ENCODE measurements around the gene KCNIP1. TPM values are rescaled to one million over a fixed set of nuclear protein-coding genes. Genes with fewer than 3 reads are reported as not detected.

Gene KCNIP1
- total RNA-seq, 2 experiments from 2014 or later = not detected

DNA sequence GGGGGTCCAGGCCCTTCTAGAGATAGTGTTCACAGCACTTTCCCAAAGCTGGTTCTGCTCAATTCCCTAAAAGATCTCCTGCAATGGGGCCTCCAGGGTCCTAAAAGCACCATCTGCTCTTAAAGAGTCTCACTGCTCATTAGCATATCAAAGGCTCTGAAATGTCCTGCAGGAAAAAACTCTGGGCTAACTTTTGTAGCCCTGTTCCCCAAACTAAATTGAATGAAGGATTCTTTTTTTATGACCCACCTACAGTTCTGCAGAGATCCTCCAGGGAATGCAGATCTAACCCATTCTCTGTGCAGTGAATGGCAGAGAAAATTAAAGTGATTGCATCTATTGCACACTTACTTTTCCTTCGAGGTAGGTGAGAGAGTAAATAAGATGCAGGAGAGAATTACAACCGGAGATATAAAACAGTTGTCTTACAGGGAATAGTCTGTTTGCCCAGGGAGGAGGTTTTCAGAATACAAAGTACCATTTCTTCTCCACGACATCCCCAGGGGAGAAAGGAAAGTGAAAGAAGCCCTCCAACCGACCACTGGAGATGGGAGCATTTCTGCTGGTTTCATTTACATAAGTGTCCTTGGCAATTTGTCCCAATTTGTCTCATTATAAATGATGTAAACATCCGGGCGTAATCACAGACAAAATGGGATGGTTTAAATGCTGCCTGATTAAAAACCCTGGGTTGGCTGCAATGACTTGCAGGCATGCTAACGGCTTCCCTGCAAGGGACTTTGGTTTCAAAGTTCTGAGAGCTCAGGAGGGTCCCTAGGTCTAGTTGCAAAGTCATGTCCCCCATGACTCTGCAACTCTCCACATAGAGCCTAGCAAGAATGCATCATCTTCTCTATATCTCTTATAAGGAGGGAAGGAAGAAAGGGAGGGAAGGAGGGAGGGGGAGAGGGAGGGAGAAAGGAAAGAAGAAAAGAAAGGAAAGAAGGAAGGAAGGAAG, 114.0 kb downstream of the KCNIP1 start:
- Mint-ChIP-seq H3K4me3 (no peak overlapping the region), H3K36me3 (ENCODE audit: low read depth) (no peaks in the 10 kb centered on the region), H3K9me3 (no peaks in the 10 kb centered on the region), H3K27me3 (peaks cover 6% of the 10 kb centered on the region), H3K27ac (no peak overlapping the region), H3K4me1 (peaks cover 7% of the 10 kb centered on the region)
- DNase-seq = no peak
- ChIA-PET POLR2A (no interaction called here), CTCF (interaction anchor here (1.3 kb wide), 1 partner anchor 18 kb away, joined by 3 read pairs; no protein-coding TSS in a partner anchor)

DNA sequence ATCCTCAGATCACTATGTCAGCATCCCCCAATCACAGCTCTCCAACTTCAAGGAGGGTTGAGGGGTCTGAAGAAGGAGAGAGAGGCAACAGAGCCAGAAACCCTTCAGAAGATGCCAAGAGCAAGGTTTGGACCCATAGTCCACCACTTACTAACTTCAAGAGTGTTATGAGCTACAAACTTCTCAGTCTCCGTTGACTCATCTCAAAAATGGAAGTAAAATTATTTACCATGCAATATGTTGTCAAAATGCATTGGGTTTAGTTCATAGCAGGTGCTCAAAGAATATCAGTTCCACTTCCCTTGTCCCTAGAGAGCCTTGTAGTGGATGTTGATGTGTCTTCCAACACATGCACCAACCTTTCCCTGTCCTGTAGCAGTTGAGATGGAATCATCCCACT, 116.0 kb downstream of the KCNIP1 start:
- Mint-ChIP-seq H3K27ac (no peak overlapping the region), H3K27me3 (peaks cover 8% of the 10 kb centered on the region), H3K4me1 (peaks cover 7% of the 10 kb centered on the region), H3K9me3 (no peaks in the 10 kb centered on the region), H3K36me3 (ENCODE audit: low read depth) (no peaks in the 10 kb centered on the region), H3K4me3 (no peak overlapping the region)
- POLR2A ChIA-PET = no interaction called here
- no peak for DNase-seq
- CTCF ChIA-PET = no interaction called here

DNA sequence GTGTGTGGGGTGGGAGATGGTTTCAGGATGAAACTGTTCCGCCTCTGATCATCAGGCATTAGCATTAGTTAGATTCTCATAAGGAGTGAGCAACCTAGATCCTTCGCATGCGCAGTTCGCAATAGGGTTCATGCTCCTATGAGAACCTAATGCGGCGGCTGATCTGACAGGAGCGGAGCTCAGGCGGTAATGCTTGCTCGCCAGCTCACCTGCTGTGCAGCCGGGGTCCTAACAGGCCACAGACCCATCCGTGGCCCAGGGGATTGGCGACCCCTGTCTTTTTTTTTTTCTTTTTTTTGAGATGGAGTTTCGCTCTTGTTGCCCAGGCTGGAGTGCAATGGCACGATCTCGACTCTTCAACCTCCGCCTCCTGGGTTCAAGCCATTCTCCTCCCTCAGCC, 119.1 kb downstream of the KCNIP1 start:
- CTCF ChIA-PET = interaction anchor here (0.6 to 1.2 kb wide), 2 partner anchors 11 to 724 kb away, joined by 4 read pairs; no protein-coding TSS in a partner anchor
- H3K4me3 Mint-ChIP-seq = no peak overlapping the region

DNA sequence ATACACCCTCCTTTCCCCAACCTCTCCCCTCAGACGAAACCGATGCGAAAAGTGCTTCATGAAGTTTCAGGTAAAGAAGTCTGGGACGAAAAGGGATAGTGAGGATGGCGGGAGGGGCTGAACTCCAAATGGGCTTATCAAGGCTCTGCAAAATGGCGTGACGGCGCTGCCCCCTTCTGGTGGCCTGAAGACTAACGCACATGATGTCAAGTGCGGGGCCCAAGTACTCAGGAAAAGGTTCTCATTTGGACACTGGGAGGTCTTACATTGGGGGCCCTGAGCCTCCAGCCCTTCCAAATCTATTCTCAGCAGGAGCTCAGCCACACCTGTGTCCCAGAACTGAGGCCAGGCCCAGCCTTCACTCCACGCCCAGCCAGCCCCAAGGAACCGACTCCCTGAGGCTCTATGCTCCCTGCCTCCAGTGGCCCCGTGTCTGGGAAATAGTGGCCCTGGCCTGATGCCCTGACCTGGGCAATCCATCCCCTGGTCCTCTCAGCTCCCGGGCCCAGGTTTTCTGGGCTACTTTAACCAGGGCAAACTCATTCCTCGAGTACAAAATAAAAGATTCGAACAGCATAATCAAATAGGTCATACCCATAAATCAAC, 119.9 kb downstream of the KCNIP1 start:
- DNase-seq = peak; percentile 16
- ChIA-PET CTCF (no interaction called here), POLR2A (no interaction called here)
- no peaks in the 10 kb centered on the region for H3K4me1 Mint-ChIP-seq
- H3K9me3 Mint-ChIP-seq = no peaks in the 10 kb centered on the region
- H3K27ac Mint-ChIP-seq = no peak overlapping the region
- no peaks in the 10 kb centered on the region for H3K36me3 Mint-ChIP-seq (ENCODE audit: low read depth)
- H3K4me3 Mint-ChIP-seq = no peak overlapping the region
- H3K27me3 Mint-ChIP-seq = peaks cover 4% of the 10 kb centered on the region

More for the DNA sequence above, 119.1 kb downstream of the KCNIP1 start:
- POLR2A ChIA-PET = no interaction called here
- DNase-seq = no peak
- Mint-ChIP-seq H3K36me3 (ENCODE audit: low read depth) (no peaks in the 10 kb centered on the region), H3K27me3 (peaks cover 4% of the 10 kb centered on the region), H3K9me3 (no peaks in the 10 kb centered on the region), H3K4me1 (peaks cover 3% of the 10 kb centered on the region), H3K27ac (no peak overlapping the region)

DNA sequence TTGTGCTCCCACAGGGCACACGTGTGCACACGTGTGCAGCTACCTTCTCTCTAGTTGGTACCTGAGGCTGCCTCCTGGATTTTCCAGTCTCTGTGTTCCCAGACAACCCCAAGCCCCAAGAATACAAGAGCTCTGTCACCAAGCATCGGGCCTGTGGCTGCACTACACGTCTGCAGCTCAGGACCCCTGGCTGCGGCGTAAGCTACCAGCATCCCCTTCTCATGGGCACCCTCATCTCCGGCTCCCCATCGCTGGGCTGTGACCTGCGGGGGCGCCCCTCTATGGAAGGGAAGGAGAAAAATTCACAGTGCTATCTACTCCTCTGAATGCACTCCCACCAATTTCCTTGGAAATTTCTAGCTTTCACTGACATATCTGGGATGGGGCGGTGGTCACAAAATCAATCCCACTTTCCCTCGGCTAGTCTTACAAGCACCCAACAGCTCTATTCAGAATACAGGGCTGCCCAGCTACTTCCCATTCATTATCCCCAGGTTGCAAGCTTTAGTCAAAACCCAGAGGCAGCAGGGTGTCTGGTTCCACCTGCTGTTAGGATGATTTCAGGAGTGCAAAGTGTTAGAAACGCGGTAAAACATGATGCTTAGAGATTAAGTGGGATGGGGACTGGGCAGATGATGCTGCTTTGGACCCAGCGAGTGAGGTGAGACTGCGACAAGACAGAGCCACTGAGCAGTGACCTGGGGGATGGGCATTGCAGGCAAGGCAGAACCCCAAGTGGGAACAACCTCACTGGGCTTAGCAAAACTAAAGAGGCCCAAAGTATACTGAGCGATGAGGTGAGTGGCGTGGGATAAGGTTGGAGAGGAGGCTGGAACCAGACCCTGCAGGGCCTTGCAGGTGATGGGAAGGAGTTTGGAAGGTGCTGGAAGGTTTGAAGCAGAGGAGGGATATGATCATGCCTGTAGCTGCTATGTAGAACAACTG, 121.7 kb downstream of the KCNIP1 start:
- Mint-ChIP-seq H3K4me1 (no peaks in the 10 kb centered on the region), H3K9me3 (no peaks in the 10 kb centered on the region), H3K27me3 (peaks cover 8% of the 10 kb centered on the region), H3K36me3 (ENCODE audit: low read depth) (no peaks in the 10 kb centered on the region), H3K4me3 (no peak overlapping the region), H3K27ac (no peak overlapping the region)
- ChIA-PET POLR2A (no interaction called here), CTCF (interaction anchor here (0.7 to 1.0 kb wide), 2 partner anchors 21 to 201 kb away, joined by 3 read pairs; no protein-coding TSS in a partner anchor)
- DNase-seq = no peak

DNA sequence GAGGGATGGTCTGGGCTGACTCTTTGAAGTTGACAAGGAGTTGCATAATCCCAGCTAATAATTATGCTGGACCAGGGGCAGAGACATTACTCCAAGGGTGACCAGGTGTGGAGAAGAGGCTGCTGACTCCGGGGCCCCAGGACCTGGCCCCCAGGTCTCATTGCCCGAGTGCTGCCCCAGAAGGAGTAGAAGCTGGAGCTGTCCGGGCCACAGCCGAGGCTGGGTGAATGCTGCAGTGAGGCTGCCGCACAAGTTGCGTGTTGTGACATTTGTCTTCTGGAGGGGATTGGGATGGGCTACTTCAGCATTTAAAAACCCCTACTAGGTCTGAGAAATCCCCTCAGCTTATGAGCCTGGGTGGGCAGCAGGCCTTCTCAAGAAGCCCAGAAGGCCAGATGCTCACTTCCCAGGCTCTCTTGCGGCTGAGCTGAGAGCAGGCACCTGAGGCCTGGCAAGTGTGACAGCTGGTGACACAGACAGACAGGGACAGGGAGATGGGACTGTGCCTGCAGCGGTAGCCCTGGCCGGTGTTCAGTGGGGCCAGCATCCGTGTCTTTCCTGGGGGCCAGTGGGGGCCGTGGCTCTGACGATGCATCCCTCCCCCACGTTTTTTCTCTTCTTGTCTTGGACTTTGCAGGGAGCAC, 122.8 kb downstream of the KCNIP1 start:
- H3K9me3 Mint-ChIP-seq = no peaks in the 10 kb centered on the region
- CTCF ChIA-PET = no interaction called here
- H3K27me3 Mint-ChIP-seq = peaks cover 8% of the 10 kb centered on the region
- no peak overlapping the region for H3K4me3 Mint-ChIP-seq
- H3K4me1 Mint-ChIP-seq = no peaks in the 10 kb centered on the region
- DNase-seq = no peak
- no peaks in the 10 kb centered on the region for H3K36me3 Mint-ChIP-seq (ENCODE audit: low read depth)
- POLR2A ChIA-PET = no interaction called here
- H3K27ac Mint-ChIP-seq = no peak overlapping the region

DNA sequence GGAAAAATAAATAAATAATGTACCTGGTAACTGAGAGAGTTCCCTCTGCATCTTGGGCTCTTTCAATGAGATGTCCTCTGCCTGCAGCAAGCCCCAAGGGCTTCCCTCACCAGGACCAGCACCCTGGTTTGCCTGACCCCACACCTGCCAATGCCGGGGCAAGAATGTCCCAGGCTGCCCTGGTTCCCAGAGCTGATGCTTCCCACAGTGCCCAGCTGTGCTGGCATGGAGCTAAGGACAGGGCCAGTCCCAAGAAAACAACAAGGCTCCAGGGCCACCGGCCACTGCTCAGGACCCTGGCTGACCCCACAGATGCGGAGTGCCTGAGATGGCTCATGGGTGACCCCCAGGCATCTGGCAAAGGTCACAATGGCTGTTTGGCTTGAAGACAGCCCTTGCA, 123.5 kb downstream of the KCNIP1 start:
- DNase-seq = no peak
- no peaks in the 10 kb centered on the region for H3K9me3 Mint-ChIP-seq

DNA sequence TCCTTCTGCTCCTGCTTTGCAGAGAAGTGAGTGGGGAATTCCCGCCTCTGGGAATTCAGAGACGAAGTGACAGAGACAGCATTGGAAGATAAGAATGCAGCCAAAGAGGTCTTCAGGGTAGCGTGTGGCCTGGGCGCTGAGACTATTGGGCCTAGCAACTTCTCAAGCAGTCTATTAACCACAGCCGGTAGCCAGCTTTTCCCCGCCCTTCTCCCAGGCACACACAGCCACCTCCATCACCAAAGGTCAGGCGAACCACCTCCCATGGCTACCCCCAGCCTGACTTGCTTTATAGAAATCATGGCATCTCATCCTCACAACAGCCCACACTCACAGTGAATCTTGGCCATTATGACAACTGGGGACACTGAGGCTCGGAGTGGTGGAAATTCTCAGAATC, 124.2 kb downstream of the KCNIP1 start:
- peaks cover 9% of the 10 kb centered on the region for H3K27me3 Mint-ChIP-seq
- no peak overlapping the region for H3K4me3 Mint-ChIP-seq
- H3K27ac Mint-ChIP-seq = no peak overlapping the region
- ChIA-PET POLR2A (no interaction called here), CTCF (interaction anchor here (0.6 to 1.2 kb wide), 2 partner anchors 94 to 192 kb away, joined by 3 read pairs; no protein-coding TSS in a partner anchor)
- no peaks in the 10 kb centered on the region for H3K9me3 Mint-ChIP-seq
- no peaks in the 10 kb centered on the region for H3K36me3 Mint-ChIP-seq (ENCODE audit: low read depth)
- DNase-seq = no peak
- H3K4me1 Mint-ChIP-seq = peaks cover 5% of the 10 kb centered on the region

More for the DNA sequence above, 123.5 kb downstream of the KCNIP1 start:
- CTCF ChIA-PET = interaction anchor here (0.6 to 1.2 kb wide), 2 partner anchors 93 to 191 kb away, joined by 3 read pairs; no protein-coding TSS in a partner anchor
- Mint-ChIP-seq H3K4me1 (peaks cover under 1% of the 10 kb centered on the region), H3K27me3 (peaks cover 8% of the 10 kb centered on the region), H3K27ac (no peak overlapping the region), H3K4me3 (no peak overlapping the region), H3K36me3 (ENCODE audit: low read depth) (no peaks in the 10 kb centered on the region)
- POLR2A ChIA-PET = no interaction called here

DNA sequence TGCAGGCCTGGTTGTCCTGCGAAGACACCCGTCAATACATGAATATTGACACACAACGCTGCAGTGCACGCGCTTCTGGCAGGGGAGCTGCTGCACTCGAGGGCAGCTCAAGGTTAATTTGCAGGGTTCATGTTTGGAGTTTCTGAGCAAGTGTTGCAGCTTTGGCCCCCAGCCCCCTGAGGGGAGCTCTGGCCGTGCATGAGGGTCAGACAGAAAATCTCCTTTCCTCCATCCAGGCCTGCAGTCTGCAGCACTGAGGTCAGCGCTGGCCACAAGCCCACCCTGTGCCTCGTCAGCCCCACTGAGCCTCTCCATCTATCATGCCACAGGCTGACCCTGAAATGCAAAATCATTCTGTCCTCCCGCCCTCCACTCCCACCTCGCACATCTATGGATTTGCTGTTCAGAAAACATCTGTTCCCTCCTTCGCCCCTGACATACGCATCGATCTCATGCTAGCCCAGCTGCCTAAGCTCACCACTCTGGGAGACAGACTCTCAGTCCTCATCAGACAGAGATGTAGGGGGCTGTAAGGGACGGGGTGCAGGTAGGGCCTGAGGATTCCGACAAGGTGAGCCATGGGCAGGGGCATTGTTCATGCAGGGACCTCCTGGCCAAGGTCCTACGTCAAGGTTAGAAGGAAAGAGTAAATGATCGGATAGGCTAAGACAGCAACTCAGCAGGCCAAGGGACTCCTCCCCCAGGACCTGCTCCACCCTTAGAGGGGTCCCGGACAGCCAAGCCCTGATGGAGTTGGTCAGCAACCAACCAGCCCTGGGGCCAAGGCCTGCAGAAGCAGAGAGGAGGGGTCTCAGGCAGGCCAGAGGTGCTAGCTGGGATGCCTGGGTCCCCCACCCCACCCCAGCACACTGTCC, 125.1 kb downstream of the KCNIP1 start:
- Mint-ChIP-seq H3K4me3 (no peak overlapping the region), H3K36me3 (ENCODE audit: low read depth) (no peaks in the 10 kb centered on the region)

DNA sequence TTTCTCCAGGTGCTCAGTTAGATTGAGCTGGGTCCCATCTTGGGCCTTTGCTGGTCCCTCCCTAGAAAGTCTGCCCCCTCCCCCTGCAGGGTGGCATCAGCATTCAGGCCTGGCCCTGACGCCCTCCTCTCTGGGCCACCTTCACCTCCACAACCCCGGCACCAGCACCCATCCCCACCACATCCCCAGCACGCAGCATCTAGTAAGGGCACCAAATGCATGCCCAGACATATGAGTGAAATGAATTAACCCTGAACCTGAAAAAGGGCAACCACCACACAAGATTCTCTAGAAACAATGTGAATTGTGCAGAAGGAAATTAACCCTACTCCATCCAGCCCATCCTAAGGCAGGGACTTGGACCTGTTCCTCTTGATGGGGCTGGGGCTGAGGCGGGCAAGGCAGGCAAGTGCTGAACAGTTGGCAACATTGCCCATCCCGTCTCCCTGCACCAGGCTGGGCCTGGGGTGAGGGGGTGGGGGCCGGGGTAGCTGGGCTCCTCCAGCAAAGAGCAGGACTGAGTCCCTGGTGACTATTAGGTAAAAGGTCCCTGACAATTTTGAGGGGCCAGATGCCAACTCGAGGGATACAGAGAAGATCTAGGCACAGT, 125.9 kb downstream of the KCNIP1 start:
- no peaks in the 10 kb centered on the region for H3K36me3 Mint-ChIP-seq (ENCODE audit: low read depth)
- ChIA-PET CTCF (no interaction called here), POLR2A (no interaction called here)

More for the DNA sequence above, 125.1 kb downstream of the KCNIP1 start:
- Mint-ChIP-seq H3K9me3 (no peaks in the 10 kb centered on the region), H3K27me3 (peaks cover 14% of the 10 kb centered on the region), H3K27ac (no peak overlapping the region), H3K4me1 (peaks cover 12% of the 10 kb centered on the region)
- no peak for DNase-seq
- POLR2A ChIA-PET = no interaction called here
- CTCF ChIA-PET = no interaction called here

DNA sequence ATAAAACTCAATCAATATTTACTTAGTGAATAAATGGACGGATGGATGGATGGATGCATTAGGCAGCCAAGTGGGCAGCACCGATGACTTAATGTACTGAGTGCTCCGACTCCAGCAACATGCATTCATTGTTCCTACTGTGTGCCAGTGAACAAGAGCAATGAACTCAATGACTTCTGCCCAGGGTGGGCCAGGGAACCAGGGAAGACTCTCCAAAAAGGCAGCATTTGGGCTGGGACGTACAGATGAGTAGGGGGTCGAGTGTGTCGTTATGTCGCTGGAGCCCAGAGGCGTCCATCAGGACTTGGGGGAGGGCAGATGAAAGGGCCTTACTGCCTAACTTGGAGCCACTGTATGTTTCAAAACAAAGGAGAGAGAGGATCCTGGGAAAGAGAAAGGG, 126.4 kb downstream of the KCNIP1 start:
- no peaks in the 10 kb centered on the region for H3K9me3 Mint-ChIP-seq
- ChIA-PET CTCF (no interaction called here), POLR2A (no interaction called here)
- no peak overlapping the region for H3K4me3 Mint-ChIP-seq
- DNase-seq = no peak
- H3K27me3 Mint-ChIP-seq = peaks cover 14% of the 10 kb centered on the region
- H3K4me1 Mint-ChIP-seq = peaks cover 14% of the 10 kb centered on the region
- H3K27ac Mint-ChIP-seq = no peak overlapping the region
- no peaks in the 10 kb centered on the region for H3K36me3 Mint-ChIP-seq (ENCODE audit: low read depth)

More for the DNA sequence above, 125.9 kb downstream of the KCNIP1 start:
- Mint-ChIP-seq H3K4me1 (peaks cover 14% of the 10 kb centered on the region), H3K4me3 (no peak overlapping the region), H3K27ac (no peak overlapping the region), H3K27me3 (peaks cover 14% of the 10 kb centered on the region), H3K9me3 (no peaks in the 10 kb centered on the region)
- no peak for DNase-seq

Measured in activated CD4-positive, alpha-beta T cell treated with anti-CD3 and anti-CD28 coated beads, Interleukin-2, amount 10 ng/mL, durations not matched to agents 7 days and 5 days (primary cell).